NCI-H510A (cell line): Measurements from ENCODE around the gene PRTG.
"Not testable (repeated sequence)": the region's sequence is repeated elsewhere in the genome, so short reads cannot be mapped to it uniquely, and the experiment has no call there.

Experiments used
- DNase-seq: peaks from one replicate; lab custom pipeline; 2025; lab: John Stamatoyannopoulos, UW

PRTG gene

GRCh38 chr15:55742498-55742926 lies 440 bp downstream of the PRTG start:
- DNase-seq = no peak

GRCh38 chr15:55741833-55742497 lies 987 bp downstream of the PRTG start:
- DNase-seq = no peak

DNA sequence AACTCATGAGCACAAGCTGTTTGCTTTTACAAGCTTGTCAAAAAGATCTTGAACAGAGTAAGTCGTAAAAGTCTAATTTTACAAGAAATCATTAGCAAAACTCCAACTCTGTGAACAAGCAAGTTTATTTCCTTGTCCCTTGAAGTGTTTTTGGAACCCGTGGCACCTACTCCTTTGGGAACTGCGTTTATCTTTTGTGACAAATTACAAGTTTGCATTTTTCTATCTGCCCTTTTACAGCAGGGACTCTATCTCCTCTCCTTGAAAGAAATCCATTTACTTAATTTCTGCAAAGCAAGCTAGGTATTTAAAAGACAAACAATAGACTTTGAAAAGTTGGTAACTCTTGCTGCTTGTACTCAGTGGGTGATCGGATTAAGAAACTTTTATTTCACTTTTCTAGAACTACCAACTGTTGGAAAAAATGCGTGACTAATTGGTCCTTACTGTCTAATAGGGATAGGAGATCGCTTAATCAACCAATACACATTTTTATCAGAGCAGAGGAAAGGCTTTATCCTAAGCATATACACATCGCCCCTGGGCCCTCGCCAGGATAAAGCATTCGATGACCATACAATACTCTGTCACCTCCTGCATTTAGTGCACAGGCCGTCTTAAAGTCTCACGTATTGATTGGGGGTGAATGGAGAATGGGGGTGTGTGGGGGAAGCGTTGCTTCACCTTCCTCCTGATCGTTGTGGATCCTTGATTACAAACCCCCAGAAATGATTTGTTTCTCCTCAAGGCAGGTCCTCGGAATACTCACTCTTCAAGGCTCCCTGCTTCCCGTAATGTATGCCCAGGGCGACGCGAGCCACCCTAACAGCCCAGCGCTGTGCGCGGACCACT lies 1.7 kb downstream of the PRTG start:
- DNase-seq = no peak

GRCh38 chr15:55740359-55740878 lies 2.5 kb downstream of the PRTG start:
- no peak for DNase-seq

DNA sequence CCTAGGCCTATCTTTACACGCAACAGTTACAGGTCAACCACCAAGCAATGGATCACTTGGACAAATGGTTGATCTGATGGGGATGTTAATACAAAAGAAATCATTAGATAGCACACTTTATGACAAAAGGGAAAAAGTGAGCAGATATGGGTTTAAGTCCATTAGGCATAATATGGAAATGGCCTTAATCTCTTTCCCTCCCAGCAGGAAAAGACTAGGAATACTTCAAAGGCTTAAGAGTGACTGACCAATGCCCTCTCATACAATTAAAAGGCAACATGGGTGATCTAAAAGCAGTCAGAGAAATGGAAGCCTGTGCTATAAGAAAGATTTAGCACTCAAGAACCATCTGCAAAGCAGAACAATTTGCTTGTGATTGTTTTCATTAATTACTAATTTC lies 3.3 kb downstream of the PRTG start:
- no peak for DNase-seq

DNA sequence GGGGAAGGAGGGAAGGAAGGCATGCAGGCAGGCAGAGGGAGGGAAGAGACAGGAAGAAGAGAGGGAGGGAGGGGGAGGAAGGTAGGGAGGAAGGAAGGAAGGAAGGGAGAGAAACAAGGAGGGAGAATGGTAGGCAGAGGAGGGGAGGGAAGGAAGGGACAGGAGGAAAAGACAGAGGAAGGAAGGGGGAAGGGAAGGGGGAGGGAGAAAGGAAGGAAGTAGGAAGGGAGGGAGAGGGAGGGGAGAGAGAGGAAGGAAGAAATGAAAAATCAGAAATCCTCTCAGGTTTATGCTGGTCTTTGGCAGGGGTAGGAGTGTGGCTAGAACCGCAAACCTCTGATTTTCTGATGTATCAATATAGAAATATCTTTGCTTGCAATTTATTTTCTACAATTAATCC lies 4.2 kb downstream of the PRTG start:
- no peak for DNase-seq

GRCh38 chr15:55737373-55737772 lies 5.6 kb downstream of the PRTG start:
- DNase-seq = no peak

GRCh38 chr15:55736756-55737155 lies 6.2 kb downstream of the PRTG start:
- no peak for DNase-seq

GRCh38 chr15:55734641-55735040 lies 8.3 kb downstream of the PRTG start:
- DNase-seq = no peak

DNA sequence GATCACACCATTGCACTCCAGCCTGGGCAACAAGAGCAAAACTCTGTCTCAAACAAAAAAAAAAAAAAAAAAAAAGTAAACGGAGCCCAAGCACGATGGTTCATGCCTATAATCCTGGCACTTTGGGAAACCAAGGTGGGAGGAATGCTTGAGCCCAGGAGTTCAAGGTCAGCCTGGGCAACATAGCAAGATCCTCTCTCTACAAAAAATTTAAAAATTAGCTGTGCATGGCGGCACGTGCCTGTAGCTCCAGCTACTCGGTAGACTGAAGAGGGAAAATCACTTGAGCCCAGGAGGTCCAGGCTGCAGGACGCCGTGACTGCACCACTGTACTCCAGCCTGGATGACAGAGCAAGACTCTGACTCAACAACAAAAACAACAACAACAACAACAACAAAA lies 9.5 kb downstream of the PRTG start:
- DNase-seq = not testable (repeated sequence)

DNA sequence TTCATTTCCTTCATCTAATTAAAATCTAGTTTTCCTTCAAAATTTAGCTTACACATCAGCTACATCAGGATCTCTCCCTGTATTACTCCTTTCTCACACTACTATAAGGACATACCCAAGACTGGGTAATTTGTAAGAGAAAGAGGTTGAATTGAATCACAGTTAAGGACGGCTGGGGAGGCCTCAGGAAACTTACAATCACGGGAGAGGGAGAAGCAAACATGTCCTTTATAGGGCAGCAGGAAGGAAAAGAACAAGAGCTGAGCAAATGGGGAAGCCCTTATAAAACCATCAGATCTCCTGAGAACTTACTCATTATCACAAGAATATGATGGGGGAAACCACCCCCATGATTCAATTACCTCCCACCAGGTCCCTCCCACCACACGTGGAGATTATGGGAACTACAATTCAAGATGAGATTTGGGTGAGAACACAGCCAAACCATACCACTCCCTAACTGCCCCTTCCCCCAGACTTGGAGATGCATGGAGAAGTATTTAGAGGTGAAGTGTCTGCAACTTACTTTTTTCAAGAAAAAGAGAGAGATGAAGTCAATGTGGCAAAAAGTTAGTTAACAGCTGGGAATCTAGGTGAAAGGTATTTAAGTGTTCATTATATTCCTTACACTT lies 21.3 kb downstream of the PRTG start:
- DNase-seq = no peak

DNA sequence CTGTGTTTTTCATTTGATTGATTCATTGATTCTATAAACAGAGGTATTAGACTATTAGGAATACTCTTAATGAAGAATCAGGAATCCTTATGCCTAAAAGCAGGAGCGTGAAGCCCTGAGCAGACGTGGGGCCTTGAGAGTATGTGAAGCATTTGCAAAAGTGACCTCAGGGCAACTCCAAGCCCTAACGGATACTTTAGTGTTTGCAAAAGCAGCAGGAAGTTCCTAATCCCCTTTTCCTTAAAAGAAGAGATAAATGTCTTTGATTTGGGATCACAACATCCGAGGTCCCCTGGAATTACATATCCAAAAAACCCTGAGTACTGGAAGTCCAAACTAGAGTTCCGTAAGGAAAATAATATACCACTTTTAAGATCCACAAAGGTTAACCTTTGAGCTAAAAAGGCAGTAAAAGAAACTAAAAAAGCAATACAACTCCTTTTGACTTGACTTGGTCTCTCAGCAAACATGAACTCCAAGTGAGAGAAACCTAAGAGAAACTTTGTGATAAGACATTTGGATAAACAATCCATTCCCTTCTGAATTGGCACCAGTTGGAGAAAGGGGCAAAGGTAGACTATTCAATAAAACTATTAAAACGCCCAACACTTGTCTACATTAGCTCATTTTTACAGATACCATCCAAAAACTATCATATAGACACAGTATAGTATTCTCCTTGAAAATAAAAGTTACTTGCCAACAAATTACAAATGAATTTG lies 27.4 kb downstream of the PRTG start:
- no peak for DNase-seq

DNA sequence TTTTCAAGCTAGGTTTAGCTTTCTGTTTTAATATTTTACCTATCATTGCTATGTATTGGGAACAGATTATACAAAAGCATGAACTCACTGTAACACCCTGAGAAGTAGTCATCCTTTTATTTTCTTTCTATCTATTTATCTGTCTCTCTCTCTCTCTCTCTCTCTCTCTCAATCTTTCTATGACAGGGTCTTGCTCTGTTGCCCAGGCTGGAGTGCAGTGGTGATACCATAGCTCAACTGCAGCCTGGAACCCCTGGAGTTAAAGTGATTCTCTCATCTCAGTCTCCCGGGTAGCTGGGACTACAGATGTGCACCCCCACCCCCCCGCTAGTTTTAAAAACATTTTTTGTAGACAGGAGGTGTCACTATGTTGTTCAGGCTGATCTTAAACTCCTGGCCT lies 28.9 kb downstream of the PRTG start:
- DNase-seq = no peak

- DNase-seq = no peak
Observed at GRCh38 chr15:55712363-55712762, 30.6 kb downstream of the PRTG start.

- DNase-seq = no peak
Observed at GRCh38 chr15:55710286-55710685, 32.7 kb downstream of the PRTG start.

GRCh38 chr15:55709458-55709857 lies 33.5 kb downstream of the PRTG start:
- no peak for DNase-seq

DNA sequence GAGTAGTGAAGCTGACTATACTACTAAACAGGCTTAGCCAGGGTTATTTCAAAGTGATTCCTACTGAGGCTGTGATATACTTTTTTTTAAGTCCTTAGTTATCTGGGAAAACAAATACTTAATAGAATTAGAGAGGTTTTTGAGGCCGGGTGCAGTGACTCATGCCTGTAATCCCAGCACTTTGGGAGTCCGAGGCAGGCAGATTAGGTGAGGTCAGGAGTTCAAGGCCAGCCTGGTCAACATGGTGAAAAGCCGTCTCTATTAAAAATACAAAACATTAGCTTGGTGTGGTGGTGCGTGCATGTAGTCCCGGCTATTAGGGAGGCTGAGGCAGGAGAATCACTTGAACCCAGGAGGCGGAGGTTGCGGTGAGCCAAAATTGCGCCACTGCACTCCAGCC lies 34.2 kb downstream of the PRTG start:
- no peak for DNase-seq

DNA sequence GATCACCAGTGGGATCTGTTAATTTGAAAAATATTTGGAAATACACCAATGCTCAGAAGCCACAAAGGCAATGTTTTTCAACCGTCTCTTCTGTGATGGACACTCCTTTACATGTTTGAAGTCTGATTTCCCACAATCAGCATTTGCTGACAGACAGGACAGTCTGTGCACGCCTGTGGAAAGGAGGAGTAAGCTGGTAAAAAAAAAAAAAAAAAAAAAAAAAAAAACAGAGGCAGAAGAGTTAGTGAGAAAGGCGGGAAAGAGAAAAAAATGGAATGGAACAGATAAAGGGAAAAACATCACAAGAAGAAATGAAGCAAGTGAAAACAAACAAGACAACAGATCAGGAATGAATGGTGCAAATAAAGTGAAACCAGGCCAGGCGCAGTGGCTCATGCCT lies 35.0 kb downstream of the PRTG start:
- no peak for DNase-seq

- no peak for DNase-seq
Observed at GRCh38 chr15:55707518-55707917, 35.4 kb downstream of the PRTG start.

GRCh38 chr15:55703873-55704301 lies 39.1 kb downstream of the PRTG start:
- DNase-seq = no peak

DNA sequence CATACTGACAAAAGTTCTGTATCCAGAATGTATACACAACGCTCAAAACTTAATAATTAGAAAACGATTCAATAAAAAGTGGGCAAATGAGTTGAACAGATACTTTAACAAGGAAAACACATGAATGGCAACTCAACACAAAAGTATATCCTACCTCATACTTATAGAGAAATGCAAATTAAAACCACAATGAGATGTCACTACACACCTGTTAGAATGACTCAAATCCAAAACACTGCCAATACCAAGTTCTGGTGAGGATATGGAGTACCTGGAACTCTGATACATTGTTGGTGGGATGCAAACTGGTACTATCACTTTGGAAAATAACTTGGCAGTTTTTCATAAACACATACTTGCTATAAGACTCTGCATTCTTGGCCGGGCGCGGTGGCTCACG lies 42.1 kb downstream of the PRTG start:
- DNase-seq = no peak

- DNase-seq = no peak
Observed at GRCh38 chr15:55698653-55699052, 44.3 kb downstream of the PRTG start.
